B cell (primary cell): ENCODE results near the gene HES7.

Source experiments
- EZH2 ChIP-seq: IDR thresholded peaks from 2 replicates; pipeline ENCODE4 v1.6.1; 2012; ENCODE audit warnings: borderline replicate concordance, low read depth, mild to moderate bottlenecking, moderate library complexity, low read length; ENCODE audit not compliant: insufficient read depth, poor library complexity, severe bottlenecking
- TF ChIP-seq, protein P1 (sequence below): fragments of 200-600 bp; IDR thresholded peaks from one replicate; pipeline ENCODE4 v1.8.0; 2022; ENCODE audit warnings: antibody characterized with exemption, mild to moderate bottlenecking

GRCh38 chr17:8110907-8111306 is 13.0 kb downstream of the HES7 start:
- TF ChIP-seq, protein P1, sequence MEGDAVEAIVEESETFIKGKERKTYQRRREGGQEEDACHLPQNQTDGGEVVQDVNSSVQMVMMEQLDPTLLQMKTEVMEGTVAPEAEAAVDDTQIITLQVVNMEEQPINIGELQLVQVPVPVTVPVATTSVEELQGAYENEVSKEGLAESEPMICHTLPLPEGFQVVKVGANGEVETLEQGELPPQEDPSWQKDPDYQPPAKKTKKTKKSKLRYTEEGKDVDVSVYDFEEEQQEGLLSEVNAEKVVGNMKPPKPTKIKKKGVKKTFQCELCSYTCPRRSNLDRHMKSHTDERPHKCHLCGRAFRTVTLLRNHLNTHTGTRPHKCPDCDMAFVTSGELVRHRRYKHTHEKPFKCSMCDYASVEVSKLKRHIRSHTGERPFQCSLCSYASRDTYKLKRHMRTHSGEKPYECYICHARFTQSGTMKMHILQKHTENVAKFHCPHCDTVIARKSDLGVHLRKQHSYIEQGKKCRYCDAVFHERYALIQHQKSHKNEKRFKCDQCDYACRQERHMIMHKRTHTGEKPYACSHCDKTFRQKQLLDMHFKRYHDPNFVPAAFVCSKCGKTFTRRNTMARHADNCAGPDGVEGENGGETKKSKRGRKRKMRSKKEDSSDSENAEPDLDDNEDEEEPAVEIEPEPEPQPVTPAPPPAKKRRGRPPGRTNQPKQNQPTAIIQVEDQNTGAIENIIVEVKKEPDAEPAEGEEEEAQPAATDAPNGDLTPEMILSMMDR = no peak
- no peak for TF ChIP-seq EZH2
